K562 (cell line): ENCODE measurements around the gene CARD11. TPM values are rescaled to one million over a fixed set of nuclear protein-coding genes. Genes with fewer than 3 reads are reported as not detected.

ENCODE experiments used
- ATAC-seq: fragments of 200-7000 bp; cut with Tn5 transposase; 3 replicates; pipeline ENCODE4 v1.9.1; 2020; ENCODE audit warnings: moderate library complexity
- BruUV-seq: library from RNA; stranded (reverse); fragments of 400-500 nt; replicated peaks from 2 replicates; lab custom pipeline; 2021; lab: Mats Ljungman, UMichigan
- CTCF ChIA-PET: fragments of 300-600 bp; formaldehyde crosslinking; extraction: SDS; loops from one replicate; lab custom pipeline; 2021; ENCODE audit warnings: low intra/inter-chr PET ratio; lab: Yijun Ruan, JAX
- POLR2A ChIA-PET: fragments of 300-600, 350-650 bp; sonication (Branson Sonifier 250); formaldehyde crosslinking; extraction: SDS; loops from one replicate; lab custom pipeline; 2021; ENCODE audit warnings: antibody characterized with exemption, inconsistent platforms; lab: Yijun Ruan, JAX
- DNase-seq, 4 experiments: peaks; one replicate each; pipeline versions ENCODE4 v3.0.0 to v3.0.0-alpha.2; 2011 to 2018; ENCODE audit warnings: low spot score in 3 of 4, mixed read lengths in 3 of 4; ENCODE audit errors: extremely low read depth in 1 of 4
- FAIRE-seq: peaks from 2 replicates; lab custom pipeline; 2011; peaks lifted over from hg19 to GRCh38; lab: Jason Lieb, UNC
- H2AFZ ChIP-seq: 2 replicates; pipeline ENCODE4 v1.6.0; 2011; ENCODE audit warnings: low read depth, low read length, control low read depth, inconsistent platforms
- H3K27ac ChIP-seq: fragments of 200-600 bp; 3 replicates; pipeline ENCODE4 v1.8.0; 2011; ENCODE audit warnings: low read depth, mild to moderate bottlenecking, control low read depth, inconsistent platforms, low read length, moderate library complexity, mixed read lengths; ENCODE audit errors: extremely low read depth
- H3K27me3 ChIP-seq, 2 experiments: fragments of 300-600 bp in 1 of 2; 2 replicates in 1 of 2; 3 replicates in 1 of 2; pipeline versions ENCODE4 v1.6.0 to v1.8.0; 2011; ENCODE audit warnings: inconsistent platforms in 2 of 2, low read length in 2 of 2, mild to moderate bottlenecking in 1 of 2, mixed read lengths in 1 of 2, moderate library complexity in 1 of 2; ENCODE audit not compliant: control insufficient read depth in 2 of 2, insufficient read depth in 2 of 2
- H3K36me3 ChIP-seq: fragments of 300-600 bp; 3 replicates; pipeline ENCODE4 v1.8.0; 2011; ENCODE audit warnings: mild to moderate bottlenecking, low read length, inconsistent platforms; ENCODE audit not compliant: control insufficient read depth, insufficient read depth
- H3K4me1 ChIP-seq, 2 experiments: fragments of 200-600 bp in 1 of 2; replicated peaks in 1 of 2; 2 replicates in 1 of 2; 3 replicates in 1 of 2; pipeline versions ENCODE4 v1.5.1 to v1.8.0; 2011; ENCODE audit warnings: inconsistent platforms in 2 of 2, low read length in 2 of 2, mild to moderate bottlenecking in 1 of 2, mixed read lengths in 1 of 2, moderate library complexity in 1 of 2; ENCODE audit not compliant: control insufficient read depth in 2 of 2, insufficient read depth in 2 of 2
- H3K4me2 ChIP-seq: 2 replicates; pipeline ENCODE4 v1.6.1; 2011; ENCODE audit warnings: low read length, control low read depth, inconsistent platforms, mixed read lengths; ENCODE audit not compliant: insufficient read depth
- H3K4me3 ChIP-seq: fragments of 200-600 bp; sonication (generic), shearing (Covaris generic); 2 replicates; pipeline ENCODE4 v1.5.1; 2016; ENCODE audit warnings: control low read depth, inconsistent platforms
- H3K79me2 ChIP-seq: fragments of 200-600 bp; 3 replicates; pipeline ENCODE4 v1.8.0; 2011; ENCODE audit warnings: low read length, inconsistent platforms; ENCODE audit not compliant: control insufficient read depth, insufficient read depth
- H3K9ac ChIP-seq, 2 experiments: 2 replicates each; pipeline versions ENCODE4 v1.6.0 to v1.6.1; 2011; ENCODE audit warnings: low read depth in 2 of 2, low read length in 2 of 2, control low read depth in 1 of 2, inconsistent platforms in 1 of 2, mild to moderate bottlenecking in 1 of 2, mixed read lengths in 1 of 2; ENCODE audit not compliant: insufficient read depth in 1 of 2
- H3K9me1 ChIP-seq: one replicate; pipeline ENCODE4 v1.6.0; 2011; ENCODE audit warnings: inconsistent platforms, mild to moderate bottlenecking, low read length, moderate library complexity; ENCODE audit not compliant: control insufficient read depth, insufficient read depth
- H3K9me3 ChIP-seq: replicated peaks from 2 replicates; pipeline ENCODE4 v1.5.1; 2011; ENCODE audit warnings: low read depth, low read length, inconsistent platforms; ENCODE audit not compliant: control insufficient read depth, insufficient read depth
- H4K20me1 ChIP-seq: replicated peaks from 2 replicates; pipeline ENCODE4 v1.6.1; 2011; ENCODE audit warnings: low read length, inconsistent platforms, mixed read lengths; ENCODE audit not compliant: control insufficient read depth, insufficient read depth
- GTF2E2 ChIP-seq: fragments of 200-800 bp; sonication (Bioruptor generic); IDR thresholded peaks from 2 replicates; pipeline ENCODE4 v1.6.1; 2016; ENCODE audit warnings: missing genetic modification characterization, missing compliant biosample characterization
- MTA3 ChIP-seq: fragments of 450-650 bp; formaldehyde crosslinking; IDR thresholded peaks from 2 replicates; pipeline ENCODE4 v1.6.1; 2017; ENCODE audit warnings: mild to moderate bottlenecking, borderline replicate concordance
- NR4A1 ChIP-seq, 2 experiments: fragments of 250-450 bp in 1 of 2; fragments of 450-650 bp in 1 of 2; sonication (Bioruptor Pico) in 1 of 2; IDR thresholded peaks; 2 replicates each; pipeline versions ENCODE4 v1.4.0 to v1.6.1; 2016 to 2020; ENCODE audit warnings: mild to moderate bottlenecking in 2 of 2, missing compliant biosample characterization in 1 of 2, missing genetic modification characterization in 1 of 2, moderate library complexity in 1 of 2
- POLR2AphosphoS5 ChIP-seq: IDR thresholded peaks from 2 replicates; pipeline ENCODE4 v1.6.1; 2011; ENCODE audit warnings: mild to moderate bottlenecking, low read depth, low read length, moderate library complexity; ENCODE audit not compliant: control insufficient read depth, insufficient read depth
- PRMT5 ChIP-seq: sonication (generic); formaldehyde crosslinking; IDR thresholded peaks from 2 replicates; pipeline ENCODE4 v1.5.0; 2020; ENCODE audit warnings: missing genetic modification reagents
- SAP30 ChIP-seq: fragments of 200-600 bp; sonication (generic); IDR thresholded peaks from 2 replicates; pipeline ENCODE4 v1.6.1; 2012; ENCODE audit warnings: borderline replicate concordance, low read depth, mild to moderate bottlenecking, moderate library complexity, low read length, control low read depth, inconsistent platforms; ENCODE audit not compliant: insufficient read depth, poor library complexity, severe bottlenecking
- WGBS: fragments of 100-300 bp; shearing (Covaris generic); methylation state at CpG from one replicate; pipeline ENCODE4 v1.1.6; 2016; ENCODE audit warnings: low coverage, mixed read lengths; ENCODE audit not compliant: insufficient coverage; ENCODE audit errors: missing lambda C conversion rate; 5-methylcytosine and 5-hydroxymethylcytosine counted together
- in situ Hi-C: fragments of 300-500 bp; cut with MboI; formaldehyde crosslinking; loops from 4 replicates; pipeline ENCODE4 v1.15.0; 2018; ENCODE audit warnings: inconsistent platforms, mixed read lengths
- intact Hi-C: fragments of 100-400 bp; cut with micrococcal nuclease; formaldehyde crosslinking; loops from 2 replicates; pipeline ENCODE4 v1.14.2; 2022
- polyA plus RNA-seq, 8 experiments: library from polyadenylated mRNA; depleted of rRNA in 4 of 8; stranded (reverse) in 5 of 8; unstranded in 3 of 8; fragments of >200 nt; fragmentation: Nextera tagmentation in 2 of 8; fragmentation: Illumina TruSeq in 1 of 8; extraction: Ambion mirVana in 2 of 8; extraction: Trizol in 1 of 8; gene quantifications; 2 replicates each; pipeline versions ENCODE4 v1.2.1 to v1.2.3, GENCODE V29; 2011 to 2014; ENCODE audit warnings: inconsistent platforms in 1 of 8, missing spikeins in 1 of 8
- total RNA-seq, 7 experiments: library from RNA; depleted of rRNA in 6 of 7; stranded (reverse); fragments of >200 nt in 6 of 7; fragmentation: Illumina TruSeq in 2 of 7; extraction: Trizol in 2 of 7; gene quantifications; 2 replicates each; pipeline versions ENCODE4 v1.2.1 to v1.2.3, GENCODE V29; 2011 to 2021; ENCODE audit warnings: low replicate concordance in 1 of 7
- TF ChIP-seq, protein P1 (sequence below): sonication (generic); formaldehyde crosslinking; IDR thresholded peaks from 2 replicates; pipeline ENCODE4 v1.8.0; 2022; ENCODE audit warnings: mild to moderate bottlenecking, low read depth, missing genetic modification reagents

The CARD11 gene
- total and polyA plus RNA-seq, 9 of the 15 experiments (the other 6 are each of a cell fraction or from before 2014, with no cell fraction given), result 0.07 to 12.8 (median 5.7) TPM

DNA sequence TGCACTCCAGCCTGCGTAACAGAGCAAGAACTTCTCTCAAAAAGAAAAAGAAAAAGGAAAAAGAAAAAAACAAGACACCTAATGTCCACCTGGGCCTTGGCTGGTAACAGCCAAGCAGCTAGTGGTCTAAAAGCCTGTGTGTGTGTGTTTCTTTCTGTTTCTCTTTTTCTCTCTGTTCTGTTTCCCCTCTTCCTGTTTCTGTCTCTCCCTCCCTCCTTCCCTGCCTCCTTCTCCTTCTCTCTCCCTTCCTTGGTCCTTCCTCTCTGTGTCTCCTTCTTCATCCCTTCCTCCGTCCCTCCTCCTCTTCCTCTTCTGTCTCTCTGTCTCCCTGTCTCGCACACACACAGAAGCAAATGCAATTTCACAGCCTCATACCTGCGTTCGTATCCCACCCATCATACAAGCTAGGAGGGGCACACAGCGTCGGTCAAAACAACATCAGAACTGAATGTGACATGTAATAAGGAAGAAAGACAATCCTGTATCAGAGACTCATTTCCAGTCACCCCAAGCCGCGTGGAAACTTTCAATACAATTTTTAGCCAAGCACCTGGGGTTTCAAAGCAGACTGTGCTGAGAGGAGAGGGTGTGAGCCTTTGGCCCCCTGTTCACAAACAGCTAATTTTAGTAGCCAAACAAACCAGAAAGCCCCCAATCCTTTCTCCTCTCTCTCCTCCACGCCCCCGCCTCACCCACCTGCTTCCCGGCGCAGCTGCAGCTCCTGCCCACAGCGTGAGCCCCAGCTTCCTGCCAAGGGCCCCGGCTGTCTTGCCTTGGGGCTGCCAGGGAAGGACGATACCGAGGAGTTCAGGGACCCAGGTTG, 149.3 kb downstream of the CARD11 start (continued):
- TF ChIP-seq, protein P1, sequence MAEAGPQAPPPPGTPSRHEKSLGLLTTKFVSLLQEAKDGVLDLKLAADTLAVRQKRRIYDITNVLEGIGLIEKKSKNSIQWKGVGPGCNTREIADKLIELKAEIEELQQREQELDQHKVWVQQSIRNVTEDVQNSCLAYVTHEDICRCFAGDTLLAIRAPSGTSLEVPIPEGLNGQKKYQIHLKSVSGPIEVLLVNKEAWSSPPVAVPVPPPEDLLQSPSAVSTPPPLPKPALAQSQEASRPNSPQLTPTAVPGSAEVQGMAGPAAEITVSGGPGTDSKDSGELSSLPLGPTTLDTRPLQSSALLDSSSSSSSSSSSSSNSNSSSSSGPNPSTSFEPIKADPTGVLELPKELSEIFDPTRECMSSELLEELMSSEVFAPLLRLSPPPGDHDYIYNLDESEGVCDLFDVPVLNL (CRISPR knock-in tag), result no peak
- no peak for TF ChIP-seq PRMT5
- TF ChIP-seq, all 486 proteins: peak for 3

DNA sequence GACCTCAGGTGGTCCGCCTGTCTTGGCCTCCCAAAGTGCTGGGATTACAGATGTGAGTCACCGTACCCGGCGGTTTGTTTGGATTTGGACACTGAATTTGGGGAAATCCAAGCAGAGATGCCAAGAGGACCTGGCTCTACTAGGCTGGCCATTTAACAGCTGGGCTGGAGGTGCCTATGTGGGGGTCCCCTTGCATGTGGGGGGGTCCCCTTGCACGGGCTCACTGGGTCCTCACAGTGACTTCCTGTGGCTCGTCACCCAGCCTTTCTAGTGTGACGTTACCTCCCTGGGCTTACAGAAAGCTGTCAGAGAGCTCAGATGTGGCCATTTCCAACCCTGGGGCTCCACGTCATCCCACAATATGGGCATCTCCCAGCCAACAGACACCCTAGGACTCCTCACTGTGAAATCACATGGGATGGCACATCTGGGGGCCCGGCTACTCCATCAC, 150.2 kb downstream of the CARD11 start:
- in situ Hi-C loops, result no loop called here
- ChIA-PET POLR2A (interaction anchor here (0.5 to 2.1 kb wide), 3 partner anchors 11 to 1827 kb away, joined by 3 to 7 read pairs (median 3); no protein-coding TSS in a partner anchor), CTCF (no interaction called here)
- no peaks in the 10 kb centered on the region for H3K9me3 ChIP-seq
- H3K4me2 ChIP-seq, result no peak overlapping the region
- DNase-seq (no peak), ATAC-seq (no peak), FAIRE-seq (no peak)
- H3K27me3 ChIP-seq, result peaks cover 3 to 15% of the 10 kb centered on the region in 2 experiments; a peak in 3 of 5 replicates
- no peak overlapping the region for H2AFZ ChIP-seq
- H3K36me3 ChIP-seq, result no peaks in the 10 kb centered on the region
- no peak overlapping the region for H3K4me3 ChIP-seq
- no peak overlapping the region for H3K9ac ChIP-seq
- no peaks in the 10 kb centered on the region for H4K20me1 ChIP-seq
- no peak overlapping the region for H3K27ac ChIP-seq
- no peaks in the 10 kb centered on the region for H3K9me1 ChIP-seq
- no TSS peak for BruUV-seq
- 5% methylated on average over 9 of the region's 9 CpGs for WGBS
- TF ChIP-seq POLR2AphosphoS5 (no peak), GTF2E2 (tag) (no peak), SAP30 (no peak), NR4A1 (CRISPR knock-in tag; IDR thresholded peaks at IDR 0.05) (no peak), NR4A1 (tag; IDR thresholded peaks at IDR 0.05) (no peak), MTA3 (no peak)
- no peaks in the 10 kb centered on the region for H3K79me2 ChIP-seq
- peaks cover 0 to 12% of the 10 kb centered on the region in 2 experiments; a peak in 2 of 5 replicates for H3K4me1 ChIP-seq
- intact Hi-C loops, result no loop called here
